Stimulated activated CD4-positive, alpha-beta T cell treated with anti-CD3 and anti-CD28 coated beads, Interleukin-1b, Interleukin-23, amount 100 ng/mL, for 24 hours (primary cell): ENCODE measurements around the gene PI4KA.
"Not testable (repeated sequence)": the region's sequence is repeated elsewhere in the genome, so short reads cannot be mapped to it uniquely, and the experiment has no call there.

ENCODE experiments used
- DNase-seq, 4 experiments: peaks; one replicate each; pipeline ENCODE4 v3.0.0-alpha.2; 2020; ENCODE audit warnings: low read depth in 4 of 4, low spot score in 1 of 4

Gene PI4KA

GRCh38 chr22:20779014-20779817, 79.4 kb downstream of the PI4KA start:
- no peak for DNase-seq

GRCh38 chr22:20777420-20778177, 81.0 kb downstream of the PI4KA start:
- DNase-seq, result no peak

DNA sequence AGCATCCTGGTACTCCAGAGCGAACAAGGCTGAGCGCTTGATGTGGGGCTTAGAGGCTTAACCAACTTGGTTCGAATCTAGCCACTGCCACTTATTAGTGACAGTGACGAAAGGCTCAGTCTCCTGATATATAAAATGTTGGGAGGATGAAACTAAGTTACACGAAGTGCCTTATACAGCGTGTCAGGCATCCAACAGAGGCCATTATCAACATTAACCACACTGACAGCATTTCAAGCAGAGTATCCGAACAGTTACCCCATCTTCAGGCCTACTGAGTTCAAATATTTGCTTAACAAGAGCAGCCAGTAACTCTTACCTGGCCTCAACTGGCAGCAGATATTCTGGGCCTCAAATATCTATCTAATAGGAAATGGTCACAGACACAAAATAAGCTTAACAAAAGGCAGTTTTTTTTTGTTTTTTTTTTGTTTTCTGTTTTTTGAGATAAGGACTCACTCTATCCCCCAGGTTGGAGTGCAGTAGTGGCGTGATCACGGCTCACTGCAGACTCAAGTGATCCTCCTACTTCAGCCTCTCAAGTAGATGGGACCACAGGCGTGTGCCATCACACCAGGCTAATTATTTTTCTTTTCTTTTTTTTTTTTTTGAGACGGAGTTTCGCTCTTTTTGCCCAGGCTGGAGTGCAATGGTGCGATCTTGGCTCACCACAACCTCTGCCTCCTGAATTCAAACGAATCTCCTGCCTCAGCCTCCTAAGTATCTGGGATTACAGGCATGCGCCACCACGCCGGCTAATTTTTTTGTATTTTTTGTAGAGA, 81.8 kb downstream of the PI4KA start:
- no peak for DNase-seq

DNA sequence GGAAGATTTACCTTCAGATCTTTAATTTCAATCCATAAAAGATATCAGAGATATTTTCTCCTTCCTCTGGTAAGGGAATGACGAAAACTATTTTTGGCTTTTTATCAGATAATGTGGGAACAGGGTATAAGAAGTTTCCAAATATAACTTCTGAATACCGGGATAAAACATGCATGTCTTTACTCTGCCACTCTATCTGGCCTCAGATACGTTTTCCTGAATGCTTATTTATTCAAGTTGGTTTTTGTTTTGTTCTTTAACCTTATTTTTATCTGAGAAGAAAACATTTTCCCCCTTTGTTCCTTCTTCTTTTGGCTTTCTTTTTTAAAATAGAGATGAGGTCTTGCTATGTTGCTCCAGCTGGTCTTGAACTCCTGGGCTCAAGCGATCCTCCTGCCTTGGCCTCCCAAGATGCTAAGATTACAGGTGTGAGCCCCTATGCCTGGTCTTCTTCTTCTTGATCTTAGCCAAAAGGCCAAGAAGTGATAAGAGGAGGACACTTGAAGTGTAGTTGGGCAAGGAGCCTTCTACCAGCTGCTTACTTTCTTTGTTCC, 83.2 kb downstream of the PI4KA start:
- no peak for DNase-seq

DNA sequence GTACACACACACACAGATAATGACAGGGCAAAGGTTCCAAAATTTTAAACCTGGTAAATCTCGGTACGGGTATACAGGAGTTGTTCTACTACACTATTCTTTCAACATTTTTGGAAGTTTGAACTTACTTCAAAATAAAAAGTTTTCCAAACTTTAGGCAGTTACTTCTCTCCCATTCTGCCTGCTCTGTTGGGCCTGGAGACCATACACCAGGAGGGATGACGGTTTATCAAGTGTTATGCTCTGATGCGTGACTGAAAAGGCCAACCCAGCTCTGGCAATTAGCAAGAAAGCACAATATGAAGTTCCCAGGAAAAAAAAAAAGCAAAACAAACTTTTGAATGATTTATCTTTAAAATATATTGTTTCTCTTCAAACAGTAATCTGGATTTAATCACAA, 83.7 kb downstream of the PI4KA start:
- DNase-seq, result no peak

GRCh38 chr22:20773793-20774212, 84.8 kb downstream of the PI4KA start, which contains the start of gene SERPIND1:
TSS of gene SERPIND1 (plus strand) at chr22:20774113. CDS start at chr22:20779313, 5,200 bp downstream.
- no peak for DNase-seq

- DNase-seq, result no peak
Observed at GRCh38 chr22:20771918-20772625, 86.5 kb downstream of the PI4KA start.

DNA sequence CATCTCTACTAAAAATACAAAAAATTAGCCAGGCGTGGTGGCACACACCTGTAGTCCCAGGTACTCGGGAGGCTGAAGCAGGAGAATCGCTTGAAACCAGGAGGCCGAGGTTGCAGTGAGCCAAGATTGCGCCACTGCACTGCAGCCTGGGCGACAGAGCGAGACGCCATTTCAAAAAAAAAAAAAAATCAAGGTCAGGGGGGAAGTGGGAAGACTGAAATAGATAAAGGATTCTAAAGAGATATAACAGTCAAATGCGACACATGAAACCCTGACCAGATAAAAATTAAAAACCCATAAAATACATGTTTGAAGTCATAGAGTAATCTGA, 89.2 kb downstream of the PI4KA start:
- not testable (repeated sequence) for DNase-seq

DNA sequence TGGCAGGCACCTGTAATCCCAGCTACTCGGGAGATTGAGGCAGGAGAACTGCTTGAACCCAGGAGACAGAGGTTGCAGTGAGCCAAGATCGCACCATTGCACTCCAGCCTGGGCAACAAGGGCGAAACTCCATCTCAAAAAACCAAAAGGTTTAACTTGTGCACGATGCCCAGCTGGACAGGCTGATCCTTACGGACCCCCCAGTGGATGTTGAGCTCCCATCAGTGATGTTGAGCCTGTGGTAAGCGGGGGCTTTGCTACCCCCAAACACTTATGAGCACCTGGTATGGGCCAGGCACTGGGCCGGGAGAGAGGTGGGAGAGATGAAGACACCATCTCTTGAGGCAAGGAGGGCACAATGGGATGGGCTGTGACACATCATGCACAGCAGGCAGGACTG, 92.1 kb downstream of the PI4KA start:
- DNase-seq, result no peak

GRCh38 chr22:20765938-20766337, 92.7 kb downstream of the PI4KA start:
- DNase-seq, result no peak

DNA sequence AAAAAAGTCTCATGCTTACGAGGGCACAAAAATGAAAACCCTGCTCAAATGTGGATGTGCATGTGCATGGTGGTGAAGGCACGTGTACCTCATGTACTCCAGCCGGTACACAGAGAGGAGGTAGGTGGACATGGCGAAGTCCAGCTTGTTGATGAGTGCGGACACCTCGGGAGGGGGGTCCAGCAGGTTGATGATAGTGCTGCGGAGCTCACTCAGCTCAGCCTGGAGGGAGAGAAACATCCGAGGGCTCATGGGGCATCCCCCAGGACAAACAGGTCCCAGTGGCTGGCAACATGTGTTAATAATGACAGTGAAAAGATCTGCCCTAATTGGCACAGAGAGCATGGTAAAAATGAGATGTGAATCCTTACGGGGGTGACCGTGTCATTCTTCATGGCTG, 93.9 kb downstream of the PI4KA start:
- DNase-seq, result no peak

DNA sequence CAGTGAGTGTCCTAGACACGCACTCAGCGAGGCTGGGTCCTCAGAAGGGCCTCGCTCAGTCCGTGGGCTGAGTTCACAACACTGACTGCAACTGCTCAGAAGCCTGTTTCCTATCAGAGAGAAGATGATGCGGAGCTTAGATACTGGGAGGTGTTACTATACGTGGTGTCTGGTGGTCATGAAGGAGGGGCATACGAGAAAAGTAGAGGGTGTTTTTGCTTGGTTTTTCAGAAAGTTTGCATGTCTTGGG, 94.2 kb downstream of the PI4KA start:
- no peak for DNase-seq

DNA sequence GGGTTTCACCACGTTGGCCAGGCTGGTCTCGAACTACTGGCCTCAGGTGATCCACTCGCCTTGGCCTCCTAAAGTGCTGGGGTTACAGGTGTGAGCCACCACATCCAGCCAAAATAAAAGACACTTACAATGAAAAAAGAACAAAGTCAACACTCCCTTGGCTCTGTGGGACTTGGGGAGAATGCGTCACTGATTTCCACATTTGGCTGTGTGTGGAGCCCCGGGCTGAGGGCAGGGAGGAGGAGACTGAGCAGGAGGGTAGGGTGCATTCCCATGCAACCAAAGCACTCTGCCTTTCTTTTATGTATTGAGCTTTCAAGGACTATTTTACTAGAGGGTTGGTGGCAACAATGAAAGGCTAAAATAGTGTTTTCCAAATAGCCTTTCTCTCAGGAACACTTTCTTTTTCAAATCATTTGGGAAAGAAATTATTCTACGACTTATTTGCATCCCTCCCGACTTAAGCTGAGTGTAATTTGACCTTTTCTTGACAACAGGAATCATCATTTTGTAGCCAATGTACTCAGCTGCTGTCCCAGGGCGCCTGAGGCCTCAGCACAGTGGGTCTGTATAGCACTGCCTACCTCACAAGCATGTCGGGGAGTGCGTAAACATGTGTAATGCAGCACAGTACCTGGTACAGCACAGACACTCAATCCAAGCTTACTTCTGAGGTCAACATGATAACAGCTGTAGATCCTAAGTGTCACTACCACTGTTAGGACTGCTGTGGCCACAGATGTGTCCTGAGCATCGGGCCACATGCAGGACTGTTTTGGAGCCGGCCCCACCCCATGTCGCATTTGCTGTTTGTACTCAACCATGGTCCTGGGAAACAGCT, 94.8 kb downstream of the PI4KA start:
- no peak for DNase-seq

GRCh38 chr22:20762233-20762796, 96.3 kb downstream of the PI4KA start:
- DNase-seq, result no peak

- no peak for DNase-seq
Observed at GRCh38 chr22:20761536-20761935, 97.1 kb downstream of the PI4KA start.

- DNase-seq, result no peak
Observed at GRCh38 chr22:20760084-20760483, 98.5 kb downstream of the PI4KA start.

GRCh38 chr22:20758688-20759087, 99.9 kb downstream of the PI4KA start:
- no peak for DNase-seq

DNA sequence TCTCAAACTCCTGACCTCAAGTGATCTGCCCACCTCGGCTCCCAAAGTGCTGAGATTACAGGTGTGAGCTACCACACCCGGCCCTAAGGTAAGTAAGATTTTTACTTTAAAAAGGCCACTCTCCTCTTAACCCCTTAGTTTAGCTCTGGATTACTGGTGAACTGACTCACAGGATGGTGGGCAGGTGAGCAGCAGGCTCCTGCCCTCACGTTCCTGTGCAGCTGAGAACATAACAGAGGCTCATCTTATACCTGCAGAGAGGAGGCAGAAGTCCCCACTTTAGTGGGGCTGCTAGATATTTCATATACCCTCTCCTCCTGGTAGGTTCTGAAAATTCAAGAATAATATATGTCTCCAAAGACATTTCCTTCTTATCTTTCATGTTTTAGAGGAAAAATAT, 101.8 kb downstream of the PI4KA start:
- no peak for DNase-seq

DNA sequence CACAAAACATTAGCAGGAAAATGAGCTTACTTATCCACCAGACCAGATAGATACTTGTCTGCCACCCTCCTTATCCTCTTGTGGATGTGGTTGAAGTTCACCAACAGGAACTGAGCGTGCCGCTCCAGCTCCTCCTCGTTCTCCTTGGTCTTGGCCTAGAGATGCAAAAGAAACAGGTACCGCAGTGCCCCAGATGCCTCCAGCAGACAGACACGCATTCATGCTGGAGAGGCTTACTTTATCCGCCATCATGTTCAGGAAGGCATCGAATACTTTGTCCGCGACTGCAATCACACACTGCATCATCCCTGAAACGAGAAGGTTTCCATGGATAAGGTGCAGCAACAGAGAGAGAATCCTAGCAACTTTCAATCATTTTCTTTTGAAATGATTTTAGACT, 105.7 kb downstream of the PI4KA start:
- no peak for DNase-seq
